Astrocyte of the spinal cord (primary cell): ENCODE results near the gene WDR37.

Source experiments
- DNase-seq: peaks from one replicate; pipeline ENCODE4 v3.0.0; 2011; ENCODE audit warnings: low read depth, low spot score
- H3K4me3 ChIP-seq: 2 replicates; pipeline ENCODE4 v1.5.1; 2011; ENCODE audit warnings: low read depth, mild to moderate bottlenecking, low read length, moderate library complexity
- in situ Hi-C: cut with HindIII; loops from 2 replicates; pipeline ENCODE4 v1.10.0; 2017; ENCODE audit warnings: low sequenced_read_pairs
- TF ChIP-seq, protein P1 (sequence below): IDR thresholded peaks from 2 replicates; pipeline ENCODE4 v1.5.1; 2012; ENCODE audit warnings: low read depth, mild to moderate bottlenecking, low read length, inconsistent platforms

Gene WDR37

DNA sequence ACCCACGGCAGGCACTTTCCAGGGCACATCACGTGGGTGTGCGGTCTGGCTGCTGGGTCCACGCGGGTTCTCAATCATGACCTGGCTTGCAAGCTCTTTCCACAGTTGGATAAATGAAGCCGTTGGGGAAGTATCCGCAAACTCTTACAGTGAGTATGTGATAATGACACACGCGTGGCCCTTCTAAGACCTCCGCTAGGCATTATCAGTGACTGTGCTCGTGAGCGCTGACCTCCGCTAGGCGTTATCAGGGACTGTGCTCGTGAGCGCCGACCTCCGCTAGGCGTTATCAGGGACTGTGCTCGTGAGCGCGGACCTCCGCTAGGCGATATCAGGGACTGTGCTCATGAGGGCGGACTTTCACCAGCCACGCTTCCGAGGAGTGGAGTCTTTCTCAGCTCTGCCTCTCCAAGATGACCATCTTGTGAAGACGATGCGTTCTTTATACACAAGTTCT lies 107.0 kb downstream of the WDR37 start:
- in situ Hi-C loops, result no loop called here
- no peak for DNase-seq
- no peak overlapping the region for H3K4me3 ChIP-seq
- TF ChIP-seq, protein P1, sequence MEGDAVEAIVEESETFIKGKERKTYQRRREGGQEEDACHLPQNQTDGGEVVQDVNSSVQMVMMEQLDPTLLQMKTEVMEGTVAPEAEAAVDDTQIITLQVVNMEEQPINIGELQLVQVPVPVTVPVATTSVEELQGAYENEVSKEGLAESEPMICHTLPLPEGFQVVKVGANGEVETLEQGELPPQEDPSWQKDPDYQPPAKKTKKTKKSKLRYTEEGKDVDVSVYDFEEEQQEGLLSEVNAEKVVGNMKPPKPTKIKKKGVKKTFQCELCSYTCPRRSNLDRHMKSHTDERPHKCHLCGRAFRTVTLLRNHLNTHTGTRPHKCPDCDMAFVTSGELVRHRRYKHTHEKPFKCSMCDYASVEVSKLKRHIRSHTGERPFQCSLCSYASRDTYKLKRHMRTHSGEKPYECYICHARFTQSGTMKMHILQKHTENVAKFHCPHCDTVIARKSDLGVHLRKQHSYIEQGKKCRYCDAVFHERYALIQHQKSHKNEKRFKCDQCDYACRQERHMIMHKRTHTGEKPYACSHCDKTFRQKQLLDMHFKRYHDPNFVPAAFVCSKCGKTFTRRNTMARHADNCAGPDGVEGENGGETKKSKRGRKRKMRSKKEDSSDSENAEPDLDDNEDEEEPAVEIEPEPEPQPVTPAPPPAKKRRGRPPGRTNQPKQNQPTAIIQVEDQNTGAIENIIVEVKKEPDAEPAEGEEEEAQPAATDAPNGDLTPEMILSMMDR, result no peak

DNA sequence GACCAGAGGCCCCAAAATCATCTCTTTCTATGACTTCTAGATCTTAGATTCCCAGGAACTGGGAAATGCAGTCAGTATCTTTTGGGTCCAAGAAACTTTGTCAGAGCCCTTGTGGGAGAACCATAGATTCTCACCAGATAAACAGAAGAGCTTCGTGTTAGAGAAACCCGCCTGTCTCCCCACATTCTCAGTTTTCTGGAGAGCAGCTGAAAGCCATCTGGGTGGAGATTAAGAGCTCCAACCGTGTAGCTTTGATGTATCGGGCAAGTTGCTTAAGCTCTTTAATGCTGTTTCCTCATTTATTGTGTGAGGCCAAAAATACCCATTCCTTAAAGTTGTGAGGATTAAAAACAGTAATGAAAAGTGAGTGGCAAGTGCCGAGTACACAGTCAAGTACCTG lies 107.6 kb downstream of the WDR37 start:
- in situ Hi-C loops, result no loop called here

DNA sequence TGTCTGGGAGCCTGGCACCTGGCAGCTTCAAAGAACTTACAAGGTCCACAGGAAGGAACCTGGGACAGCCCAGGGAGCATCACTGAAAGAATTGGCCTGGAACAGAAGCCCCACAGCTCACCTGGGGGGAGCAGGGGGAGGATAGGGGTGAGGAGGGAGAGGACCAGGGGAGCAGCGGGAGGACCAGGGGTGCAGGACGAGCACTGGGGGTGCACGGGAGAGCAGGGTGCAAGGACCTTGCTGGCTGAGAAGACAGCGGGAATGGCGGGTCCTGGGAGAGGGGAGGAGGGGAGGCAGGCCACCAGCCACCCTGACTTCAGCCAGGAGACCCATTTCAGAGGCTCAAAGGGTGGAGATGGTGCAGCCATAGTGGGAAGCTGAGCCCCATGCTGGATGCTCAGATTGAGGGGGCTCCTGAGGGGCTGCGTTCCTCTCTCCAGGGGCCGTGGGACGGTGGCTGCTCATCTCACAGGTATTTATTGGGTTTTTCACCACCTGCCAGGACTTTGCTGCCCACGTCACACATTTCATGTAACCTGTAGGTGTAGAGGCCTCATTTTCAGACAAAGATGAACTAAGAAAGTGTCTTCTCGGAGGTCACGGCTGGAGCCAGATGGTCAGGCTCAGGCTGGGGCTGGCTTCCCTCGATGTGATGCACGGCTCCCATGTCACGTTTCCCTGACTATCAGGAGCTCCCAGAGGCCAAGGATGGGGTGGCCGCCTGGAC lies 110.1 kb downstream of the WDR37 start:
- no peak for DNase-seq
- in situ Hi-C loops, result no loop called here
- TF ChIP-seq, protein P1, result no peak
- no peak overlapping the region for H3K4me3 ChIP-seq

More for the DNA sequence above, 107.6 kb downstream of the WDR37 start:
- no peak for DNase-seq
- H3K4me3 ChIP-seq, result no peak overlapping the region
- TF ChIP-seq, protein P1, result no peak

DNA sequence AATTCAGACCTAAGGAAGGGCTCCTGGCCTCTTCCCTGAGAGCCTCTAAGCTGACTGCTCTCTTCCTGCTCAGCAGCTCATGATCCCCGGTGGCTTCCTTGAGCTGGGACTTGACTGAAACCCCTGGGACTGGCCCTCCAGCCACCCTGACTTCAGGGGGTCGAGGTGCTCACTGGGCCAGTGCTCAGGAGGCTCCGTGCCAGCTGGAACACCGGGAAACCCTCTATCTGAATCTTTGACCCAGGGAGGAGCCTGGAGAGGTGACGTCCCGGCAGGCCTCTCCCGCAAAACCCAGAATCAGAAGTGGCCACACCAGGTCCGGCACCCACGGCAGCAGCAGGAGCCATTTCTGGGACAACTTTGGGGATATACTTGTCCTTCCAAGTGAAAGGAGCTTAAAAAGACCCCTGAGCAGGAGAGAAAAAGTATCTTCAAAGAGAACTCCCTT lies 110.7 kb downstream of the WDR37 start:
- TF ChIP-seq, protein P1, result no peak
- in situ Hi-C loops, result no loop called here

DNA sequence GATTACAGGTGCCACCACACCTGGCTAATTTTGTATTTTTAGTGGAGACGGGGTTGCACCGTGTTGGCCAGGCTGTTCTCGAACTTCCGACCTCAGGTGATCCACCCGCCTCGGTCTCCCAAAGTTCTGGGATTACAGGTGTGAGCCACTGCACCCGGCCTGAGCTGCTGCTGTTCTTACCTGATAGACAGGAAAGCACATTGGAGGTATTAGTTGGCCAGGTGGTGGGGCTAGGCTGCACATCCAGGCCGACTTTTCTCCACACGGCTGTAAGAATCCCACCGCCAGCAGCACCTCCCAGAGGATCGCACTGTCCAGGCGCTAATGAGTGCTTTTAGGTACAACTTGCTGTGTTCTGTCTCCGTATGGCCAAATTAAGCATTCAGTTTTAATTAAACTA lies 112.6 kb downstream of the WDR37 start:
- no peak for DNase-seq
- H3K4me3 ChIP-seq, result no peak overlapping the region
- TF ChIP-seq, protein P1, result no peak
- in situ Hi-C loops, result no loop called here

More for the DNA sequence above, 110.7 kb downstream of the WDR37 start:
- DNase-seq, result no peak
- H3K4me3 ChIP-seq, result no peak overlapping the region

DNA sequence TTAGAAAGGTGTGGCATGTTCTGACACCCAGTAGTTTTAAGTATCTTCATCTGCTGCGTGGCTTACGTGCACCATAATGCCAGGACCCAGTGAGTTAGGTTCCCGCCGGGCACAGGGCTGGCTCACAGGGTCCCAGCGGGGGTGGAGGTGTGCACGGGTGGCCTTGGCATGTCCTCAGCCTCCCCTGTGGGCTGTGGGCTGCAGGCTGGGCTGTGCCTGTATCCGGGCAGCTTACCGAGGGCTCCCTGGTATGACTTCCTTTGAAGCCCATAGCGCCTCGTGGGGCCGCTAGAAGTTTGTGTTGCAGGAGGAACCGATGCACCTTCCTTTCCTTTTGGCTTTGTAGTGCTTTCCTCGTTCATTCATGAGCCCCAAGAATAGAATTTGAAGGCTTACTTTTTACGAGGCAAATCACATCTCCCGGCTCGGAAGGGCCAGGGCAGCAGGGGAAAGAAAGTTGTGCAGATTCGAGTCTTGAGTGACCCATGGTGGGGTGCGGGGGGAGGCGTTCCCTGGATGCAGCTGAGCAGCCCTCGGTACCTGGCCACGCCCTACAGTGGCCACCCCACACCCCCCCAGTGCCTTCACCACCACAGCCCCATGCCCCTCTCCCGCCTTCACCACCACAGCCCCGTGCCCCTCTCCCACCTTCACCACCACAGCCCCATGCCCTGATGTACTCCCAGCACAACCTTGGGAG lies 113.2 kb downstream of the WDR37 start:
- in situ Hi-C loops, result no loop called here
- DNase-seq, result no peak
- TF ChIP-seq, protein P1, result no peak
- H3K4me3 ChIP-seq, result no peak overlapping the region
